NCI-H1105 (cell line): Measurements from ENCODE around the gene DDX27.
A peak's percentile ranks its signal among the peaks of the same experiment; 100 is the strongest.

Source experiments
- DNase-seq: peaks from one replicate; lab custom pipeline; 2025; lab: John Stamatoyannopoulos, UW

Gene DDX27

GRCh38 chr20:49278036-49278817 lies 59.0 kb downstream of the DDX27 start, which contains the start of gene ZNFX1:
ZNFX1 (minus strand) TSS chr20:49278057; CDS start chr20:49275839, 2,218 bp downstream.
- peak; percentile 98 for DNase-seq

- DNase-seq: no peak
Observed at GRCh38 chr20:49278818-49279676, 59.8 kb downstream of the DDX27 start.

DNA sequence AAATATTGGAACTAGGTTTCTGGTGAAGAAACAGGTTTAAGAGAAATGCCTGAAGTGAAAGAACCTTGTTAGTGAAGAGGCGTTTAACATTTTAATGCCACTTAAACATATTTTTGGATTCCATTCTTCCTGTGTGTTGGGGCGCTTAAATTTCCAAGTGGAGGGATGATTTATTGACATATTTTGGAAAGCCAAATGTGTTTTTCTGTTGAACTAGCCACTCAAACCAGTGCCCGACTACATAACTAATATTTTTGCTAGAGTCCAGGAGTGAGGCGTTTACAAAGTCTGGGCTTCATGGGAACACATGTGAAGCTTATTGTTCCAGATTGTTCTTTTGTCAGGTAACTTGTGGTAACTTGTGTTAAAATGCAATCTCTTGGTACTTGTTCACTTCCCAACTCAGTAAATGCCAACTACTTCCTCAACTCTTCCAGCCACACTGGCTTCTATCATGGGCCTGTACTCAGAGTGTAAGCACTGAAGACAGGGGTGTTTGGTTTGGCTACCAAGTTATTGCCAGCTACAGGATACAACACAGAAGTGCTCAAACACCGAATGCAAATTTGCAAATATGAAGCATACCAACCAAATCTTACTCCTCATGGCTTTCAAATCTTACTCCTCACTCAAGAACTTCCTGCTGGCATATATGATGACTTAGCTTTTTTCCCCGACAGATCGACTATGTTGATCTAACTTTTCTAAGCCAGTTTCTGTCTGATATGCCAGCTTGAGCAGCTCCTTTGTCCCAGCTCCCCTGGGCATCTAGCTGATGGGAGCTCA lies 60.7 kb downstream of the DDX27 start:
- no peak for DNase-seq

- DNase-seq: no peak
Observed at GRCh38 chr20:49280463-49281058, 61.3 kb downstream of the DDX27 start.

- no peak for DNase-seq
Observed at GRCh38 chr20:49281059-49281912, 62.1 kb downstream of the DDX27 start.

DNA sequence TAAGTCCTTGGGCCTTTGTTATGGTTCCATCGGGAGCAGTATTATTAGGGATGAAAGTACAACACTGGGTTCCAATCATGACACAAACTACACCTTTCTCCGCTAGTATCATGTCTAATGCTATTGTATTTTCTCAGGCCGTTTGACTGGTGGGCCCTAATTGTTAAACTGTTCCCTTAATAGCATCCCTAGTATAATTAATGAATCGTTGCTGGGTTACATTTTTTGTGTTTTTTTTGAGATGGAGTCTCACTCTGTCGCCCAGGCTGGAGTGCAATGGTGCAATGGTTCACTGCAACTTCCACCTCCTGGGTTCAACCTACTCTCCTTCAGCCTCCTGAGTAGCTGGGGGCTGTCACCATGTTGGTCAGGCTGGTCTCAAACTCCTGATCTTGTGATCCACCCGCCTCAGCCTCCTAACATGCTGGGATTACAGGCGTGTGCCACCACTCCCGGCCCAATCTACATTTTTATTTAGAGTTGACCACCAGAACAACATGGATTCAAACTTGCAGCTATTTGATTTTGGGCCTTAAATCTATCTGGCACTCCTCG lies 62.8 kb downstream of the DDX27 start:
- DNase-seq: no peak

GRCh38 chr20:49282584-49283171 lies 63.5 kb downstream of the DDX27 start:
- no peak for DNase-seq

DNA sequence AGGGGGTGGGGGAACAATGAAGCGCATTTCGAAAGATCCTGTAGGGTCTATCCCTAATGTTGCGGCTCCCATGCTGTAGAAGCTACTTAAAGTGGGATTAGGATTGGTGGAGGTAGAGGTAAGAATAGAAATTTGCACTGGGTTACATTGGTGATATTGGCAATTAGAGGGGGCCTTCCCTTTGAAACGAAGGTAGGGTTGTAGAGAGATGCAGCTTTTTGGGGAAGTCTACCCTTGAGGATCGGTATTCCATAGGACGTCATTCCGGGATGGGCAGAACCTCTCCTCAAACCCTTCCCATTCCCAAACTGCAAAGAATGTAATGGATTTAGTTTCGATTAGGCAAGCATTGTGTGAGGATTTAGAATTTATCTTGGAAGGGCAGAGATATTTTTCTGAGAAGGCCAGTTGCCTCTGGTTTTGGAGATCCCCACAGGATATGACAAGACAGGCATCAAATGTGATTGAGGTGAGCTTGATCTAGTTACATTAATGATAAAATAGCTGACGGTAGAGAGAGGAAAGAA lies 64.0 kb downstream of the DDX27 start:
- no peak for DNase-seq

- no peak for DNase-seq
Observed at GRCh38 chr20:49283703-49284625, 64.7 kb downstream of the DDX27 start.

DNA sequence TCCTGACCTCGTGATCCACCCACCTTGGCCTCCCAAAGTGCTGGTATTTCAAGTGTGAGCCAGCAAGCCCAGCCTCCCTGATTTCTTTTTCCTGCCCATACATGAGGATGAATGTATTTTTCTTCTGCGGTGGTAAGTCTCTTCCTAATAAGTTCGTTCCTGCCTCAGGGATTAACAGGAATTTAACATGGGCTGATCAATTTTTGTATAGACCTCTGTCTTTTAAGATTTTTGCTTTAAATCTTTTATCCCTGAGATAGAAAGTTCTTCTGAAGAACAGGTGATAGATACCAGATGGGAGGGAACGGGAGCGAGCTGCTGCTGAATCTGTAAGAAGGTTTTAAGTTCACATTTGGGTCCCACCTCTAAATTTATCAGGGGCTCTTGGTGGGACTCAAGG lies 65.6 kb downstream of the DDX27 start:
- DNase-seq: no peak

- DNase-seq: no peak
Observed at GRCh38 chr20:49285233-49285668, 66.0 kb downstream of the DDX27 start.

DNA sequence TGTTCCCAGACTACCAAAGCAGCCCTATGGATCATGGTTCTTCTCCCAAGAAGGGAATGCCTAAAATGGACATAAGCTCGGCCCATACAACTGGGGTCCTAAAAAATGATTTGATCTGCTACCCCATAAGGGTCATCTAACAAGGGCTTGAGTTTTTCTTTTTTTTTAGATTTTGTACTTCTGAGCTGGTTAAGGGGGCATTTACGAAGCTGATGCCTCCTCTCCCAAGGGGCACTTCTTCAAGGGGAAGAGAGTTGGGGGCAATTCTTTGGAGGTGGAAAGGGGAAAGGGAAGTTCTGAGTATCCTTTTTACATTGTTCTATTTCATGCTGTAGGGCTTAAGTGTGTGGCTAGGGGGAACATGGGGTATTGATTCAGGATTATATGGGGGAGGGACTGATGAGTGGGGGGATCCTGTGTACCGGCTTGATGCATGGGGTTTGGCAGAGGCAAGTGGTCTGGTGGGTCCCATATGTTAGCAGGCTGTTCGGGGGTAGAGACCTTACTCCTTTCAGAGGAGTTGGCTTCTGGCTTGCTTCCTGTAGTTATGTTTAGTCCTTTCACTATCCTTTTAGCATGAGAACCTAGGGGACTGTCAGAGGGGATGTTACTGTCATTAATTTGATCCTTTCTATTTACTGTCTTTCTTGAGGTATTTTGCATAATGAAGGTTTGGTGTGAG lies 66.7 kb downstream of the DDX27 start:
- no peak for DNase-seq

DNA sequence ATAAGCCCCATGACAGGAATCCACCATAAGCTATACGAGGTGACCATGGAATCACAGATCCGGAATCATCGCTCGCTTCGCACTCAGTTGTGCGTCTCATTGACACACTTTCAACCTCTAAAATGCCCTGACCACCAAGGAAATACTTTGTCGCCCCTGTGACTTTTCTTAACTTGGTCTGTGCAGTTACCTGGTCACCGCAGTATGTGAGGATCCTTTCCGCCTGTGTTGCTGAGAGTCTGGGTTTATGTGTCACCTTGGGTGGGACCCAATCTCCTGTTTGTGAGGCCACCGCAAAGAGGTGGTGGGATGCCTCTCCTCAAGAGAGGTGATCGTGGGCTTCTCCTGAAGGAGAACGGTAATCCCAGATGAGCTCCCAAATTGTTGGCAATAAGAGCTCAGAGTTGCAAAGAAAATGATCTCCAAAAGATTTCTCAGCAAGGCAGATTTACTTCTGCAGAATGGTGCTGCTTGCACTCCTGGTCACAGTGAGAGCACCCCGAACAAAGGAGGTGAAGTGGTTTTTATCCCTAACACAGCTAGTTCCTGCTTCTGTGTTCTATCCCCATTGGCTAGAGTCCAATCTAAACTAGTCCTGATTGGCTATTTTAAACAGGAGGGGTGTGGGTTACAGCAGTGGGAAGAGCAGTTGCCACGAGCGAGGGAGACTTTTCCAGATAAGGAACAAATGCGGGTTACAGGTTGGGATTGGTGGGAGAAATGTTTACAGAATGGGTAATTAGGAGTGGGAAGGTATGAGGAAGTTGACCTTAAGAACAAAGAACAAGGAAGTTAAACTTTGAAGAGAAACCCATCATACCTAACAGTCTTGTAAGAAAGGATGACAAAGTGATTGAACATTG lies 67.7 kb downstream of the DDX27 start:
- no peak for DNase-seq

- no peak for DNase-seq
Observed at GRCh38 chr20:49287555-49288249, 68.5 kb downstream of the DDX27 start.

- no peak for DNase-seq
Observed at GRCh38 chr20:49288250-49288751, 69.1 kb downstream of the DDX27 start.
